Measurements from ENCODE around the gene TRIM45.
A peak's percentile ranks its signal among the peaks of the same experiment; 100 is the strongest.
"Not testable (repeated sequence)": the region's sequence is repeated elsewhere in the genome, so short reads cannot be mapped to it uniquely, and the experiment has no call there.

The TRIM45 gene, protein sequence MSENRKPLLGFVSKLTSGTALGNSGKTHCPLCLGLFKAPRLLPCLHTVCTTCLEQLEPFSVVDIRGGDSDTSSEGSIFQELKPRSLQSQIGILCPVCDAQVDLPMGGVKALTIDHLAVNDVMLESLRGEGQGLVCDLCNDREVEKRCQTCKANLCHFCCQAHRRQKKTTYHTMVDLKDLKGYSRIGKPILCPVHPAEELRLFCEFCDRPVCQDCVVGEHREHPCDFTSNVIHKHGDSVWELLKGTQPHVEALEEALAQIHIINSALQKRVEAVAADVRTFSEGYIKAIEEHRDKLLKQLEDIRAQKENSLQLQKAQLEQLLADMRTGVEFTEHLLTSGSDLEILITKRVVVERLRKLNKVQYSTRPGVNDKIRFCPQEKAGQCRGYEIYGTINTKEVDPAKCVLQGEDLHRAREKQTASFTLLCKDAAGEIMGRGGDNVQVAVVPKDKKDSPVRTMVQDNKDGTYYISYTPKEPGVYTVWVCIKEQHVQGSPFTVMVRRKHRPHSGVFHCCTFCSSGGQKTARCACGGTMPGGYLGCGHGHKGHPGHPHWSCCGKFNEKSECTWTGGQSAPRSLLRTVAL

DNA sequence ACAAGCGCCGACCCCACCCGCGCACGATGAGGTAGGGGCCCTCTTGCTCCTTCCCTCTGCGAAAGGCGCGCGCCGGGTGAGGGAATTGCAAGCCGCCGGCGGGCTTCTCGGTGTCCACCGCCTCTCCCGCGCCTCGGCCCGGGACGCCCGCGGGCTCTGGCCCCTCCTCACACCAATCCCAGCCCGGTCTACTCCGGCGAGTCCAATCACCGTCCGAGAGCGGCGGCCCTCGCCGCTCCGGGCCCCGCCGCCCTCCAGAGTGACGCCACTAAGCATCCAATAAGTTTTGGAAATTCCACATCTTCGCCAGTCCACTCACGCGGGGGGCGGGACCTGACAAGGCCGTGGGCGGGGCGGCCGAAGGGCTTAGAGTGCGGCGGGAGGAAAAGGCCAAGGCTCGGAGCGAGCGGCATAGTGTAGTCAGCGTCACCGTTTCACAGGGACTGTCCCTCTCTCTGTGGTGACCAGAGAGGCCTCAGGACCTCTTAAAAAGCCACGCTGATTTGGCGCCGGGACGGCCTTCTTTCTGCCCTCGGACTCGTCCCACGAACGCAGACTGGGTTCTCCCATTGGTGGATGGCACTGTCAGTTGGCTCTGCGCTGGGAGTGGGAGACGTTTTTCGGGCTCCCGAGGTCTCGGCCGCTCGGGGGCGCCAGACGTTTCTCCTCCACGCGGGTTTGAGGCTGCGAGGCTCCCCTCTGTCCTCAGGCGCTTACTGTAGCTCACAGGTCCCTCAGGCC is at the start of gene TRIM45:
TRIM45 (minus strand) TSS at position 161 of the 741 bp plus-strand sequence. CDS start 548 bp downstream, outside the sequence.
- DNase-seq (ENCODE audit: low read depth) = peak; percentile 86

DNA sequence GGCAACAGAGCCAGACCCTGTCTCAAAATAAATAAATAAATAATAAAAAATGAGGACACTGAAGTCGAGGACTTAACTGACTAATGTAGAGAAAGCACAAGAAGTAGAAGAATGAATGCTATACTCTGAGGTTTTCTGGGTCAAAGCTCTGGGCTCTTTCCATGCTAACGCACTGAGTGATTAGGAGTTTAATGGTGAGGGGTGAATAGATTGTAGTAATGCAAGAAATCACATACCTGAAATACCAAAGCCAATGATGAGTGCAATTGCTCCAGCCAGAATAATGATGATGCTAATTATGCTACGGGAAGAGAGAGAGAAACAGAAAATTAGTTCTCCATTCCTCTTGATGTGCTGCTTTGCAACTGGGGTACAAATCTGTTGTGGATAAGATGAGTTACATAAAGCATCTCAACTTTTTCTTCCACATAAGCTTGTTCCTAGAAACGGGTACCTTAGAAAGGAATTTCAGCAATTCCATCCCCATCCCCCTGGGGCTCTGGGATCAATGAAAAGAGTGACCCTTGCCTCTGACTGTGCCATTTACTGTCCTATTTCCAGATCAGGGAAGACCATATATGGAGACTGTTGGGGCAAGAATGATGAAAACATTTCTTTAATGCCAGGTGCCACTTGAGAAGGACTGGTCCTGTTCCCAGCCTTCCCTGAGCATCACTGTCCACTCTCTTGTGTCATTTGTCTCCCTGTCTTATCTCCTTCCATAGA is 48.5 kb upstream of the TRIM45 start:
- DNase-seq (ENCODE audit: low read depth) = no peak

DNA sequence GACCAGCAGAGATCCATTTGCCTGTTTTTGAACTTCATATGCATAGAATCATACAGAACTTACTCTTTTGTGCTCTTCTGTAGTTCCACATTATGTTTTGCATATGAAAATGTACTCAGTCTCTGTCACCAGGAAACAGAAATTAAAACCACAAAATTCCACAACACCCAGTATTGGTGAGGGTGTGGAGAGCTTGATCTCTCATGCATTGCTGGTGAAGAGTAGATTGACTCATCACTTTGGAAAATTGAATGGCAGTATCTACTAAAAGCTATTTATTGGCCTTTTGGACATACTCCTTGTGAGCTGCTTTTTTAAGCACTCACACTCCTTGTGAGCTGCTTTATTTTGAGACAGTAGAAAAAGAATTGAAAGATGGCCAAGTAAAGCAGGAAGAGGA is 45.9 kb upstream of the TRIM45 start:
- no peak for DNase-seq (ENCODE audit: low read depth)

DNA sequence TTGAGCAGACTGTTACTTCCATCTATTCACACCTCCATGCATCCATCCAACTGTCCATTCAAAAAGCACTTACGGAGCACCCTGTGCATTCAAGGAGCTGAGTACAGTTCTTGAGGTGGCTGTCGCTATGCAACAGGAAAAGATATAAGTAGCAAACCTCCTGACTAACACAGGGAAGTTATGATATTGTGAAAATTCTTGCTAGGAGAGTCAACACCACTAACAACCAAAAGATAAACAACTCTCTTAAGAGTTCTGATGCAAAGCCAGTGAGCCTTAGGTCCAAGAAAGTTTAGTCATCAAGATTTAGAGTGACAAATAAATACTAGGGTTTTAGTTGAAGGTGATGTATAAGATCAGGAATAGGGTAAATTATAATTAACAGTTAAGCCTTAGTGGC is 44.5 kb upstream of the TRIM45 start:
- no peak for DNase-seq (ENCODE audit: low read depth)

DNA sequence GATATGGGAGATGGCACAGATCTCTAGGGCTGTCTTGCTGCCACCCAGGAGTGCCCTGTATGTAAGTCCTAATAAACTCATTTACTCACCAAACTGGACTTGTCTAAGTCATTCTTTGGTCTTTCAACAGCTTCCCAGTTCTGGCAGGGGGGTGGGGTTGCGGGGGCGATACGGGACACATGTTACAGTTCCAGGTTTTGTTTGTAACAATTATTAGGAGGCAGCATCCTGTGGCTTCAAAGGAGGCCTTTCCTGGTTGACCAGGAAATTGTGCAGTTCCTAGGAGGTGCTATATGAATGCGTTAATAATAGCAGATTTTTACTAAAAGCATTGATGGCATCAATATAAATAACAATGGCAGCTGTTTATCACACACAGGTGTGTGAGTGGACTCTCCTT is 42.7 kb upstream of the TRIM45 start:
- DNase-seq (ENCODE audit: low read depth) = no peak

DNA sequence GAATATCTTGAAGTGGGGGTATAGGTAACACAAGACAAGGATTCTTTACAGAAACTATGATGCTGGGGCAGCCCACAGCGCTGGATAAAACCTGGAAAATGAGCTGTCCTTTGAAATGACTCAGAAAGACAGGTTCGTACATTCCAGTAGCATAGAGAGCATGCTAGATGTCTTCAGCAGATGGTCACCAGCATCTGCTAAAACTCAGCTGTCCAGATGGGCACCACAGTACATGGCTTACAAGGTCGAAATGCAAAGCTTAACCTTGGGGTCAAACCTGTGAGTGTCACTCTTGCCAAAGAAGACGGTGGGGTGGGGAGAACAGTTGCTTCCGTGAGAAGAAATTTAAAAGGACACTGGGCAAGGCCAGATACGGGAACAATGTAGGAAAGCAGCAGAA is 41.3 kb upstream of the TRIM45 start:
- DNase-seq (ENCODE audit: low read depth) = no peak

DNA sequence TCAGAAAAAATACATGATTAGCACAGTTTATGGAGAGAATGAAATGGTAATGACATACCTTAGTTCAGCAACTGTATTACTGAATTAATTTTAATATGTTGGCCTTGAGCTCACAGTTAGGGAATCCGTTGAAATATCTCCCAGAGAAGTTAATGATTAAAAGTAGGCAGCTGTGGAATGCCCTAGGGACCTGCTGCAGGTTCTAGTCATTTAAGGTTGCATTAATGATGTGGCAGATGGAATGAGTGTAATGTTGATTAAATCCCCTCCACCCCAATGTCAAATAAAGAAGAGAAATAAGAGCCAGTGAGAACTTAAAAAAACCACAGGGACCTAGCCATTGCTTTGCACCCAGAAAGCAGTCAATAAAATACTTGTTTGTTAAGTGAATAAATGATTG is 40.3 kb upstream of the TRIM45 start:
- DNase-seq (ENCODE audit: low read depth) = no peak

DNA sequence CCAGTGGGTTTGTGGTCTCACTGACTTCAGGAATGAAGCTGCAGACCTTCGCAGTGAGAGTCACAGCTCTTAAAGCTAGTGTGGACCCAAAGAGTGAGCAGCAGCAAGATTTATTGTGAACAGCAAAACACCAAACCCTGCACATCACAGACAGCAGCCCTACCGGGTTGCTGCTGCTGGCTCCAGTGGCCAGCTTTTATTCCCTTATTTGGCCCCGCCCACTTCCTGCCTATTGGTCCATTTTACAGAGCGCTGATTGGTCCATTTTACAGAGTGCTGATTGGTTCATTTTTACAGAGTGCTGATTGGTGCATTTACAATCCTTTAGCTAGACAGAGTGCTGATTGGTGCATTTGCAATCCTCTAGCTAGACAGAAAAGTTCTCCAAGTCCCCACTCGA is 29.8 kb upstream of the TRIM45 start:
- DNase-seq (ENCODE audit: low read depth) = not testable (repeated sequence)

DNA sequence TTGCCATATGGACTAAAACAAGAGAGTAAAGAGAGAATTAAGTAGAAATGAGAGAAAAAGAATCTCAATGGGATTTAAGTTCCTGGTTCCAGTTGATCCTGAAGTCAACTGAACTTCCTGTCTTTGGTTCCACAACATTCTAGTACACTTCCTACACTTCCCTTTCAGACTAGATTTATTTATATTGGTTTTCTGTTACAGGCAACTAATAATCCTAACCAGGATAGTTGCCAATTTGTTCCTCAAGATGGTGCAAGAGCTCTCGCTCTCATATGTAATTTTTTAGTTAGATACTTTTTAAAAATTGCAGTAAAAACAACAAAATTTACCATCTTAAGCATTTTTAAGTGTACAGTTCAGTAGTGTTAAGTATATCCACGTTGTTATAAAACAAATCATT is 28.8 kb upstream of the TRIM45 start:
- no peak for DNase-seq (ENCODE audit: low read depth)

DNA sequence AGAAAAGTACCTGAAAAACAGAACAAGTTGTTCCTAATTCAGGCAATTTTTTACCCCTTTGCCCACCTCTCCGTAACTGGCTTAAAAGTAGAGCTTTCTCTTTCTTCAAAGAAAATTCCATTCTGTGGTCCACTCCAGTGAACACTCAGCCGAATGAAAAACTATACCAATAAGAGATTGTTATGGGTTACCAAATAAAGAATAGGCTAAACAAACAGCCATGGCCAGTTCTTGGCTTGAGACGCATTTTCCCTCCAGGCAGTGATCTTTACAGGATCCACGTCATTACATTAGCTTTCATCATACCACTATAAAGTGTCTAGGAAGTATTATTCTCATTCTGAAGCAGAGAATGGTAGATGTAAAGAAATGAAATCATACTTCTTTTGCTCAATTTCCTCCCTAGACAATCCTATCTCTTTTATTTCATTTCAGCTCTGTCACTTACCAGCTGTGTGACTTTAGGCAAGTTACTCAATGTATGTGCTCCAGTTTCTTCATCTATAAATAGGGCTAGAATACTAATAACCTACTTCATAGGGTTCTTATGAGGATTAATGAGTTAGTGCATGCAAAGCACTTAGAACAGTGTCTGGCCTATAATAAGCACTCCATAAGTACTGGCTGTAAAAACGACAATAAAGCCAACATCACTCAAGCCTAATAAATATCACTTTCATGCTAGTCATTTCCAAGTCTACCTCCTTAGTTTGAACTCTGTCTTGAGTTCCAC is 26.5 kb upstream of the TRIM45 start:
- no peak for DNase-seq (ENCODE audit: low read depth)

DNA sequence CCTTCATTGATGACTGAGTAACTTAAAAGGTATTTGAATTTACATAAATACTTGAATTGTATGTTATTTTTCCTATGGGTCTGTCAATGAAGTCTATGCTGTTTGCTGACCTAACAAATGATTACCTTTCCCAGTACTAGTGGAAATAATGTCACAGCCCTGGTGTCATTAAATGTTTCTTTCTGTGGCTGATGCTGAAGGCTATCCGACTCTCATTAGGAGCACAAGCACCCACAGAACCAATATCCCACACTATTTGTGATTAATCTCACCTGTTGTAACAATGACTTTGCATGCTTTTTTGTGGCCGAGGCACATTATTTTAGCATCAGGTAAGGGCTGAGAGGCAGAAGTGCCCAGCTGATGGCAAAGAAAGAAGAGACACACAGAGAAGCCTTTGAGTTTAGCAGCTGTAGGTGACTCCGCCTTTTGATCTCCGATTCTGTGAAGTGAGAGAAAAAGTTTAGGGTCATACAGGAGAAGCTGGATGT is 25.8 kb upstream of the TRIM45 start:
- no peak for DNase-seq (ENCODE audit: low read depth)

DNA sequence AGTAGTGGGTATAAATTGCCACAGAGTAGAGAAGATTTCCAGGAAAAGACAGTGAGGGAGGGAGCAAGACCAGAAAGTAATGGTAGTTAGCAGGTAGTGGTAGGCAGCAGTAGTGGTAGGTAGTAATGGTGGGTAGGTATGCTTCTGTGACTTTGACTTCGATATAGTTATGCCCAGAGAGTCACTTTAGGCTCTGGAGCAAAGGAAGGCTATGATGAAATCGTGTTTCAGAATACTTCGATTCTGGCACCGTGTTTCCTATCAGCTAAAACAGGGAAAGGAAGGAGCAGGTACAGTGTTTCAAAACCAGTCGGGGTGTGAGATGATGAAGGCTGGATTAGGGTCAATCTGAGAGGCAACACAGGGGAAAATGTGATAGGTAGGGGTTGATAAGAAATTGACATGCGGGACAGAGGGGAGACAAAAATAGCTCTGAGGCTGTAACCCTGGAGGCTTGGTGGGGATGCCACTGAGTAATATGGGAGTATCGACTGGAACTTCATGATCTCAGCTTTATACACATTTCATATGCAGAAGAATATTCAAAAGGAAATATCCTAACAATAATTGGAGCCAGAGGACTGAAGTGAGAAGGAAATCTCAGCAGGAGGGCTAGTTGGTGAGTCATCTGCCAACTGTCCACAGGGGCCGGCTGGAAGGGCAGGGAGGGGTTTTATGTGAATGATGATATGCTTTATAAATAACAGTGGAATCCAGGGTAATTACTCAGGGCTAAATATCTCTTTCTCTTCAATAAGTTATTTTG is 25.2 kb upstream of the TRIM45 start:
- peak; percentile 97 for DNase-seq (ENCODE audit: low read depth)

DNA sequence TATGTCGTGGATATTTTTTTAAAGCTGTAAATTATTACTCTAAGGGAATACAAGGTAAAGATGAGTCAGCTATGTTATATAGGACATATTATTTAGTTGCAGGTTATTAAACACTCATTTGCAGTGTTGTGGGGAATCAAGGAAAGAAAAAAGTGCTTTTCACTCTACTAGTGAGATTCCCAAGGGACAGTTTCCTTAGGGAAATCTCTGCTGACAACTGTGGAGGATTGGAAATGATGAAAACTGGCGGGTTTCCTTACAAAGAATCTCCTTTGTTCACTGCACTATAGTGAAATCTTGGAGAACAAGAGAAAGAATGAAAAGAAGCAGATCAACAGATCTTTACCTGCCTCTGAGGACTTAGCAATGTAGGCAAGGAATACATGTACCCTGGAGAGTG is 24.5 kb upstream of the TRIM45 start:
- DNase-seq (ENCODE audit: low read depth) = no peak

DNA sequence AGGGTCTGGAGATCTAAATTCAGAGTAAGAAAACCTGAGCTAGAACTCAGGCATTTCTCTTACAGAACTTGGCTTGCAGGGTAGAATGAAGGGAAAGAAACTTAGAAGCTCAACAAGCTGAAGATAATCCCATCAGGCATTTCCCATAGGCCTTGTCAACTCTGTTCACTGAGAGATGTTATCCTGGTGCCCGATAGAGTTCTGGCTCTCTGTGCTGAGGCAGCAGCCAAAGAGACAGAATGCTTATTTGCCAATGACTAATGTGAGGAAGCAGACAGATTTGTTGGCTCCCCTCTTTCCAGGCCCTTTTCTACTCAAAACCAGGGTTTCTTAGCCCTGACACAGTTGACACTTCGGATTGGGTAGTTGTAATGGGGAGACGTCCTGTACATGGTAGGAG is 22.3 kb upstream of the TRIM45 start:
- DNase-seq (ENCODE audit: low read depth) = no peak

DNA sequence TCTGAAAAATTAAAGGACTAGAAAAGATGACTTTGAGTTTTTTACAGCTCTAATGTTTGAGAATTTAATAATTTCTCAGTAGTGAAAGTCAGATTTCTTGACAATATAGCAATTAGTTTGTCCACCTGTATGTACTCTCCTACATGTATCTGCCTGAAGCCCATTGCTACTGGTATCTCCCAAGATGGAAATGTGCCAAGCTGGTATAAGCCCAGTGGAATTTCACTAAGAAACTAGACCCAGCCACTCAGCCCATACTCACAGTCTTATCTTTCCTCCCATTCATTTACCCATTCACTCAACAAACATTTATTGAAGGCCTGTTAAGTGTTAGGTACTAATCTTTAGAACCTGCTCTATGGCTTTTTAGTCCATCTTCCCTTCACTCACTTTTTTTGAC is 21.6 kb upstream of the TRIM45 start:
- no peak for DNase-seq (ENCODE audit: low read depth)

DNA sequence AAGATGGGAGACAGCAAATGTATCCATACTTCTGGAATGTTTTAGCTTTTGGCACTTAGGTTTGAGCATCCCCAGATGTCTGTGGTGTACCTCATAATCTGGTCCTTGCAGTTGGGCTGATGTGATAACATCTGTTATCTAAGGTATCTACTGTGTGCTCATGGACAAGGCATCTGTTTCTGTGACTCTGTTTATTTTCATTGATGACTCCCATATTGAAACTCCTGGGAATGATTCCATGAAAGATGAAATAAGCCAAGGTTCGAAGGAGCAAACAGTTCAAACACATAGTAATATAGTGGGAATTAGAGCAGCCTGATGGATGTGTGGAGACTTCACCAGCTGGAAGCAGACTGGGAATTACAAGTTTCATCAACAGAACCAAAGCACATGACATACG is 20.7 kb upstream of the TRIM45 start:
- peak; percentile 77 for DNase-seq (ENCODE audit: low read depth)

DNA sequence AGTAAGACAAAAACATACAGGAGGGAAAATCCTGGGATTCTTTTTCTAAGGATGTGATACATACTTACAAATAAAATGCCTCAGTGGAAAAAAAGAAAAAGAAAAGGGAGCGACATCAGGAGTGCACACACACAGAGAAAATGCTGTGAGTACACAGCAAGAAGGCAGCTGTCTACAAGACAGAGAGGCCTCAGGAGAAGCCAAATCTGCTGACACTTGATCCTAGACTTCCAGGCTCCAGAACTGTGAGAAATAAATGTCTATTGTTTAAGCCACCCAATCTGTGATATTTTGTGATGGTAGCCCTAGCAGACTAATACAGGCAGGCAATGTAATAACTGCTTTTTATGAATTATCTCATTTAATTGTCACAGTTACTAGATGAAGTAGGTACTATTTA is 17.0 kb upstream of the TRIM45 start:
- no peak for DNase-seq (ENCODE audit: low read depth)

DNA sequence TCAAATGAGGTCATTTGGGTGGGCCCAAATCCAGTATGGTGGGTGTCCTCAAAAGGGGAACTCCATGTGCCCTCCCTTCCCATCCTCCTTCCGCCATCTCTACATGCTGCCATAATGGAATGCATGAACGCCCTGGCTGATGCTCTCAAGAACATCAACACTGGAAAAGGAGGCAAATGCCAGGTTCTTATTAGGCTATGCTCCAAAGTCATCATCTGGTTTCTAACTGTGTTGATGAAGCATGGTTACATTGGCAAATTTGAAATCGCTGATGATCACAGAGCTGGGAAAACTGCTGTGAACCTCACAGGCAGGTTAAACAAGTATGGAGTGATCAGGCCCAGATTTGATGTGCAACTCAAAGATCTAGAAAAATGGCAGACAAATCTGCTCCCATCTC is 16.6 kb upstream of the TRIM45 start:
- DNase-seq (ENCODE audit: low read depth) = no peak

DNA sequence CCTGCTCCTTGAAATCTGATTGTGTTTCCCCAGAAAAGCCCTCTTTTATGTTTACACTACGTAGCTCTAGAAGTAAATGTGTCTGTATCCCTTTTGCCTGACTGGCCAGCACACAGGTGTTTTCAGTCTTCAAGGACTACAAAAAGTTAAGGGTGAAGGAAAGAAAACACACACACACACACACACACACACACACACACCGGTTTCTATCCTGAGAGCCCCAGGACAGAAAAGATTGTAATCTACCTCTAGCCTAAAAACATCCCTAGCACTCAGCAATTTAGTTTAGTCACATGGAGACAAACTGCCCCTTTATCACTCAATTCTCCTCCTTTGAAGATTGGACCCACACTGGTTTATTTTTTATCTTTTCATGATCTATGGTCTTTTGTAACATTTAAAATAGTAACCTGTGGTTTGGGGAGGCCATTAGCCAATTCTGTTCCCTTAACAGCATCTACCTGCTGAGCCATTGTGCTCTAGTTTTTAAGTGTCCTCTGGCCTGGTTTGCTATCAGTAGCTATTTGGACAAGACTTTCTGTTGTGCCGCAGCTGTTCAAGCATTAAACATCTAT is 15.8 kb upstream of the TRIM45 start:
- no peak for DNase-seq (ENCODE audit: low read depth)

DNA sequence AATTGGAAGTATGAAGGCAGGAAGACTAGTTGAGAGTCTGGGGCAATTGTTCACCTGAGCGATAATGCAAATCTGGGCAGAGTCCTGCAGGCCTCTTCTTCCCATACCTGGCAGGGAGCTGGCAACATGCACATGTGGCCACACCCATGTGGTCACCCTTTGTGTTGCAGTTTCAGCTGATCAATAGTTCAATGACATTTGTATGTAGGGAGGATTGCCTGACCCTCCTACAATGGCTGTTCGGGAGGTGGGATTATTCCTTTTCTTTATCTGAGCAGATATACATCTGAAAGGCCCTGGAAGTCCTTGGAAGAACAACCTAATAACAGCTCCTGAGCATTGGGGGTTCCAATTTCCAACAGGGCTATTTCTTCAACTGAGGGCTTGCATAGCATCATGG is 15.2 kb upstream of the TRIM45 start:
- DNase-seq (ENCODE audit: low read depth) = no peak

DNA sequence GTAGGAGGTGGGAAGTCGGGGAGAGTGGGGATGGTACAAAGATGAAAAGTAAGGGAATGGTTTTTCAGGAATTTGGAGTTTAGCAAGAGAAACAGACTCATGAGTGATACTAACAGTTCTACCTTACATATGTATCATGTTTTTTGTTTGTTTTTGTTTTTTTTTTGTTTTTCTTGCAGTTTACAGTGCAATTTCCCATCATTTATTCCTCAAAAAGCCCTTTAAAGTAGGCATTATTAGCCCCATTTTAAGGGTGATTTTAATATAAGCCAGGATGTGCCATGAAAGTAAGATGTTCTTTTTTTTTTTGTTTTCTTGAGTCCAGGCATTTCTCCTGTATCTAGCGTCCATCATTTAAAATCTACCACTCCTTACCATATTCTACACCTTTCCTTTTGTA is 13.8 kb upstream of the TRIM45 start:
- DNase-seq (ENCODE audit: low read depth) = no peak
